ENCODE measurements around the gene FTCDNL1.

FTCDNL1 gene

DNA sequence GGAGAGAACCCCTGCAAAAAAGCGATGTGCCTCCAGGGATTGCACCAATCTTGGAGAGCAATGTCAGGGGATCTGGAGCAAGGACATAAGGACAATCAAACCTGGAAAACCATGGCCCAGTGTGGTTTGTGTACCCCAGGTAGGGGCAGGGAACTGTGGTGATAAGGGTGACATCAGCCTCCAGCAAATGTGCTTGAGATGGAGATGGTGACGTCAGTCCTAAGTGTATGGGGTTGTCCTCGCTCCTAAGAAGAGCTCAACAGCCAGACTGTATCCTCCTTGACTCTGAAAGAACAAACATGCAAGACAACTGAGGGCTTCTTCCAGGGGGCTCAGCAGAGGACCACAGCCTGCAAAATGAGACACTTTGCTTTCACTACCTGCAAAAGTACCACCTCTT, 71.4 kb downstream of the FTCDNL1 start:
- in situ Hi-C loops (cut with MboI; ENCODE audit: low sequenced_read_pairs, unreplicated experiment) = no loop called here
- no peak for TF ChIP-seq CTCF (IDR thresholded peaks at IDR 0.05; ENCODE audit: borderline replicate concordance, control extremely low read depth, extremely low read depth, insufficient read depth, missing control alignments)

DNA sequence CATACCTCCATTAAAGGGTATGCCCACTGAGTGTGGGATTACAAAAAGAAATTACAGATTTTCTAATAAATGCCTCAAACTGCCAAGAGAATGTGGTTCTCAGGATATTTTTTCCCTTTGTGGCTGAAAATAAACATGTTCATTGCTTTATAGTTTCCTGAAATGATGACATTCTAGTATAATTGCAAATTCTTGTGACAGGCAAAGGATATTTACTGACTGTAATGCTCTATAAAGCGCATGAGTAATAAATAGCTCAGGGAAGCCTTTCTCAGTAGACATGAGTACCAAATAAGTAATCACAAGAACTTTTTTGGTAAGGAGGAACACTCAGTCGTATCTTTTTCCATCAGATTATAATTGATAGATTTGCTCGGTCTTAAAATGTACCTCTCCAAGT, 72.3 kb downstream of the FTCDNL1 start:
- no peak for DNase-seq (ENCODE audit: low spot score)
- no peak for TF ChIP-seq CTCF (IDR thresholded peaks at IDR 0.05; ENCODE audit: borderline replicate concordance, control extremely low read depth, extremely low read depth, insufficient read depth, missing control alignments)
- in situ Hi-C loops (cut with MboI; ENCODE audit: low sequenced_read_pairs, unreplicated experiment) = no loop called here

More for the DNA sequence above, 71.4 kb downstream of the FTCDNL1 start:
- no peak for DNase-seq (ENCODE audit: low spot score)

DNA sequence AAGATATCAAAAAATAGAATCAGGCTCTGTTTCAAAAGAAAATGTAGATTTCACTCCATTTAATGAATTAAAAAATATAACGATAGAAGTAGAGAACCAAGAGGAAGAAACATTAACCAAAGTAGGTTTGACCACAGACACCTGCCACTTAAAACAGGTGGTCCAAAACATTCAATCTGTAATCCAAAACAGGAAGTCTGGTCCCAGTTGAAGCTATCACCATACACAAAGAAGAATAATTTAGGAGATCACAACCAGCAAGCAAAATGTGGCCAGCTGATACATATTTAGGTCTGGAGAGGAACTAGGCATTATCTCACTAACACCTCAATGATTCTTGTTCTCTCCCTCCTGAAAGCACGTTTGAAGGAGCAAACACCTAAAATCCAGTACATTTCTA, 73.1 kb downstream of the FTCDNL1 start:
- no peak for TF ChIP-seq CTCF (IDR thresholded peaks at IDR 0.05; ENCODE audit: borderline replicate concordance, control extremely low read depth, extremely low read depth, insufficient read depth, missing control alignments)
- no peak for DNase-seq (ENCODE audit: low spot score)
- in situ Hi-C loops (cut with MboI; ENCODE audit: low sequenced_read_pairs, unreplicated experiment) = no loop called here

GRCh38 chr2:199777315-199777714, 73.7 kb downstream of the FTCDNL1 start:
- no peak for TF ChIP-seq CTCF (IDR thresholded peaks at IDR 0.05; ENCODE audit: borderline replicate concordance, control extremely low read depth, extremely low read depth, insufficient read depth, missing control alignments)
- DNase-seq (ENCODE audit: low spot score) = no peak
- in situ Hi-C loops (cut with MboI; ENCODE audit: low sequenced_read_pairs, unreplicated experiment) = no loop called here

- in situ Hi-C loops (cut with MboI; ENCODE audit: low sequenced_read_pairs, unreplicated experiment) = no loop called here
Observed at GRCh38 chr2:199775267-199775666, 75.7 kb downstream of the FTCDNL1 start.

DNA sequence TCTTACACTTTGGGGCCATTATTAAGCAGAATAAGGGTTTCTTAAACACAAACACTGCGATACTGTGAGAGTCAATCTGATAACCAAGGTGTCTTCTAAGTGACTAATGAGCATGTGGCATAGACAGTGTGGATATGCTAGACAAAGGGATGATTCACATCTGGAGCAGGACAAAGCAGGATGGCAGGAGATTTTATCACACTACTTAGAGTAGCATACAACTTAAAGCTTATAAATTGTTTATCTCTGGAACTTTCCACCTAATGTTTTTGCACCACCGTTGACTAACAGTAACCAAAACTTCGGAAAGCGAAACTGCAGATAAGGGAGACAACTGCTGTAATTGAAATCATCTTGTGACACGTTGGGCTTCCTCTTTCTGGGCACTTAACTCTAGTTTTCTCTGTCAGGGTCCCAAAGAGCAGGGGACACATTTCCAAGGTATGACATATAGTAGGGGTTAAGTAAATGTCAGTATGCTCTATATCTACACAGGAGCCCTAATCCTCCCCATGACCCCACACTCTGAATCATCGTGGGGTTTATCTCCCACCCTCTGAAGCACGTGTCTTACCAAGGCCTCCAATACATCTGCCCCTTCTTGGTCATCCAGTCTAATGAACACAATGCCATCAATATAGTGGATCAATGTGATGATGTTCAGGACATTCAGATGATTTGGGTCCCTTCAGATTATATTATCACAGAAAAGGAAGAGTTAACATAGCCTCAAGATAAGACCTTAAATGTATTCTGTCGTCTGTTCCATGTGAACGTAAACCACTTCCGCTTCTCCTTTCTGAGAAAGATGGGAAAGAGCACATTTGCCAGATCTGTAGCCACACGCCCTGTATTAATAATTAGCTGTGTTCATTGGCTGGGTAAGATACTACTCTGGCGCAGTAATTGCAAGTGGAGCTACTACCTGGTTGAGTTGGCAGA, 78.7 kb downstream of the FTCDNL1 start:
- DNase-seq (ENCODE audit: low spot score) = no peak
- in situ Hi-C loops (cut with MboI; ENCODE audit: low sequenced_read_pairs, unreplicated experiment) = no loop called here
- TF ChIP-seq CTCF (IDR thresholded peaks at IDR 0.05; ENCODE audit: borderline replicate concordance, control extremely low read depth, extremely low read depth, insufficient read depth, missing control alignments) = no peak

More at GRCh38 chr2:199775267-199775666, 75.7 kb downstream of the FTCDNL1 start:
- no peak for DNase-seq (ENCODE audit: low spot score)
- TF ChIP-seq CTCF (IDR thresholded peaks at IDR 0.05; ENCODE audit: borderline replicate concordance, control extremely low read depth, extremely low read depth, insufficient read depth, missing control alignments) = no peak
